HepG2 (cell line): ENCODE measurements around the gene NDST1. TPM values are rescaled to one million over a fixed set of nuclear protein-coding genes. Genes with fewer than 3 reads are reported as not detected.
A peak's percentile ranks its signal among the peaks of the same experiment; 100 is the strongest.

Source experiments
- ATRX ChIP-seq: sonication (generic); formaldehyde crosslinking; IDR thresholded peaks from 2 replicates; pipeline ENCODE4 v1.4.0; 2020; ENCODE audit warnings: missing genetic modification reagents, borderline replicate concordance
- CBX5 ChIP-seq: sonication (generic); formaldehyde crosslinking; IDR thresholded peaks from 2 replicates; pipeline ENCODE4 v1.4.0; 2020; ENCODE audit warnings: missing genetic modification reagents, borderline replicate concordance
- IRF2 ChIP-seq: IDR thresholded peaks from 2 replicates; pipeline ENCODE4 v1.6.1; 2018; ENCODE audit warnings: missing genetic modification reagents, missing compliant biosample characterization
- MIER3 ChIP-seq: IDR thresholded peaks from 2 replicates; pipeline ENCODE4 v1.6.1; 2016; ENCODE audit warnings: missing compliant biosample characterization, borderline replicate concordance
- NR2C2 ChIP-seq: sonication (generic); formaldehyde crosslinking; IDR thresholded peaks from 2 replicates; pipeline ENCODE4 v1.4.0; 2020; ENCODE audit warnings: missing genetic modification reagents, mild to moderate bottlenecking, moderate library complexity, borderline replicate concordance
- RAD21 ChIP-seq: fragments of 450-650 bp; formaldehyde crosslinking; IDR thresholded peaks from 2 replicates; pipeline ENCODE4 v1.5.0; 2020; ENCODE audit warnings: mild to moderate bottlenecking
- RCOR2 ChIP-seq: IDR thresholded peaks from 2 replicates; pipeline ENCODE4 v1.6.1; 2016; ENCODE audit warnings: missing biosample characterization, missing genetic modification reagents
- SAP130 ChIP-seq: IDR thresholded peaks from 2 replicates; pipeline ENCODE4 v1.6.1; 2016; ENCODE audit warnings: low read depth
- SOX13 ChIP-seq, 3 experiments: fragments of 450-650 bp in 1 of 3; sonication (generic) in 1 of 3; formaldehyde crosslinking in 1 of 3; IDR thresholded peaks in 2 of 3; conservative IDR thresholded peaks in 1 of 3; 2 replicates each; pipeline versions ENCODE4 v1.5.0 to v1.6.1; 2016 to 2020; ENCODE audit warnings: antibody characterized with exemption in 1 of 3, mild to moderate bottlenecking in 1 of 3, missing compliant biosample characterization in 1 of 3, missing genetic modification reagents in 1 of 3, moderate library complexity in 1 of 3
- ZKSCAN1 ChIP-seq: fragments of 150-350 bp; IDR thresholded peaks from 2 replicates; pipeline ENCODE4 v1.6.1; 2014; ENCODE audit warnings: low read length
- ZMYM2 ChIP-seq: sonication (generic); formaldehyde crosslinking; IDR thresholded peaks from 2 replicates; pipeline ENCODE4 v1.8.0; 2022; ENCODE audit warnings: mild to moderate bottlenecking, missing genetic modification reagents
- ZNF24 ChIP-seq: fragments of 450-650 bp; IDR thresholded peaks from 2 replicates; pipeline ENCODE4 v1.6.1; 2017; ENCODE audit warnings: antibody characterized with exemption, mild to moderate bottlenecking
- ZNF556 ChIP-seq: sonication (generic); formaldehyde crosslinking; IDR thresholded peaks from 2 replicates; pipeline ENCODE4 v1.4.0; 2020; ENCODE audit warnings: mild to moderate bottlenecking, missing genetic modification reagents, borderline replicate concordance
- ZNF605 ChIP-seq: sonication (generic); formaldehyde crosslinking; IDR thresholded peaks from 2 replicates; pipeline ENCODE4 v1.8.0; 2022; ENCODE audit warnings: mild to moderate bottlenecking, missing genetic modification reagents
- ZNF782 ChIP-seq: sonication (generic); formaldehyde crosslinking; IDR thresholded peaks from 2 replicates; pipeline ENCODE4 v1.4.0; 2020; ENCODE audit warnings: missing genetic modification reagents, mild to moderate bottlenecking, borderline replicate concordance
- polyA plus RNA-seq, 8 experiments: library from polyadenylated mRNA; depleted of rRNA in 3 of 8; stranded (reverse) in 7 of 8; unstranded in 1 of 8; fragments of >200 nt; fragmentation: Illumina TruSeq in 4 of 8; extraction: Trizol in 4 of 8; gene quantifications; 2 replicates each; pipeline versions ENCODE4 v1.2.1 to v1.2.3, GENCODE V29; 2011 to 2016; ENCODE audit warnings: low read depth in 4 of 8, missing spikeins in 1 of 8, mixed read lengths in 1 of 8; ENCODE audit not compliant: insufficient read depth in 1 of 8
- total RNA-seq, 5 experiments: library from RNA; depleted of rRNA; stranded (reverse); fragments of >200 nt; fragmentation: Illumina TruSeq; extraction: Trizol; gene quantifications; 2 replicates each; pipeline ENCODE4 v1.2.3, GENCODE V29; 2016; ENCODE audit warnings: low read depth in 1 of 5
- TF ChIP-seq, protein P1 (sequence below): sonication (generic); formaldehyde crosslinking; IDR thresholded peaks from 2 replicates; pipeline ENCODE4 v1.5.0; 2020; ENCODE audit warnings: mild to moderate bottlenecking, missing genetic modification reagents, moderate library complexity
- TF ChIP-seq, protein P2 (sequence below): IDR thresholded peaks from 2 replicates; pipeline ENCODE4 v1.6.1; 2016; ENCODE audit warnings: control low read depth
- TF ChIP-seq, protein P3 (sequence below): sonication (generic); formaldehyde crosslinking; IDR thresholded peaks from 2 replicates; pipeline ENCODE4 v1.9.0; 2022; ENCODE audit warnings: low read depth, missing genetic modification reagents
- TF ChIP-seq, protein P4 (sequence below): sonication (generic); formaldehyde crosslinking; IDR thresholded peaks from 2 replicates; pipeline ENCODE4 v1.4.0; 2020; ENCODE audit warnings: missing genetic modification reagents, mild to moderate bottlenecking, borderline replicate concordance
- TF ChIP-seq, protein P5 (sequence below): sonication (generic); formaldehyde crosslinking; IDR thresholded peaks from 2 replicates; pipeline ENCODE4 v1.4.0; 2020; ENCODE audit warnings: missing genetic modification reagents, low read depth, mild to moderate bottlenecking, borderline replicate concordance

Gene NDST1
- total and polyA plus RNA-seq, 2 of the 13 experiments (the other 11 are each of a cell fraction or from before 2014, with no cell fraction given), result 23.8 to 26.2 TPM

- TF ChIP-seq IRF2 (CRISPR knock-in tag), result 0 out of 2 replicates have a peak, but pooled peaks have one; percentile 66
- peak; percentile 68; the same call in 1 of the 2 replicates for TF ChIP-seq ZNF605 (CRISPR knock-in tag)
- TF ChIP-seq MIER3 (CRISPR knock-in tag), result peak; percentile 80; the same call in 1 of the 2 replicates
- 0 out of 2 replicates have a peak, but pooled peaks have one; percentile 21 for TF ChIP-seq ZNF24
- TF ChIP-seq SOX13 (IDR thresholded peaks at IDR 0.05), result no peak
- TF ChIP-seq SOX13 (CRISPR knock-in tag; conservative IDR thresholded peaks at IDR 0.05 in 1 of 2, IDR thresholded peaks at IDR 0.05 in 1 of 2), result peak in 1 of 2 experiments; percentile 20; a peak in 1 of 4 replicates
- peak; percentile 52; the same call in 1 of the 2 replicates for TF ChIP-seq ZNF556 (CRISPR knock-in tag)
- TF ChIP-seq ZNF782, result no peak
- TF ChIP-seq, protein P1, sequence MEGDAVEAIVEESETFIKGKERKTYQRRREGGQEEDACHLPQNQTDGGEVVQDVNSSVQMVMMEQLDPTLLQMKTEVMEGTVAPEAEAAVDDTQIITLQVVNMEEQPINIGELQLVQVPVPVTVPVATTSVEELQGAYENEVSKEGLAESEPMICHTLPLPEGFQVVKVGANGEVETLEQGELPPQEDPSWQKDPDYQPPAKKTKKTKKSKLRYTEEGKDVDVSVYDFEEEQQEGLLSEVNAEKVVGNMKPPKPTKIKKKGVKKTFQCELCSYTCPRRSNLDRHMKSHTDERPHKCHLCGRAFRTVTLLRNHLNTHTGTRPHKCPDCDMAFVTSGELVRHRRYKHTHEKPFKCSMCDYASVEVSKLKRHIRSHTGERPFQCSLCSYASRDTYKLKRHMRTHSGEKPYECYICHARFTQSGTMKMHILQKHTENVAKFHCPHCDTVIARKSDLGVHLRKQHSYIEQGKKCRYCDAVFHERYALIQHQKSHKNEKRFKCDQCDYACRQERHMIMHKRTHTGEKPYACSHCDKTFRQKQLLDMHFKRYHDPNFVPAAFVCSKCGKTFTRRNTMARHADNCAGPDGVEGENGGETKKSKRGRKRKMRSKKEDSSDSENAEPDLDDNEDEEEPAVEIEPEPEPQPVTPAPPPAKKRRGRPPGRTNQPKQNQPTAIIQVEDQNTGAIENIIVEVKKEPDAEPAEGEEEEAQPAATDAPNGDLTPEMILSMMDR (CRISPR knock-in tag), result peak; percentile 98
- TF ChIP-seq, protein P2, sequence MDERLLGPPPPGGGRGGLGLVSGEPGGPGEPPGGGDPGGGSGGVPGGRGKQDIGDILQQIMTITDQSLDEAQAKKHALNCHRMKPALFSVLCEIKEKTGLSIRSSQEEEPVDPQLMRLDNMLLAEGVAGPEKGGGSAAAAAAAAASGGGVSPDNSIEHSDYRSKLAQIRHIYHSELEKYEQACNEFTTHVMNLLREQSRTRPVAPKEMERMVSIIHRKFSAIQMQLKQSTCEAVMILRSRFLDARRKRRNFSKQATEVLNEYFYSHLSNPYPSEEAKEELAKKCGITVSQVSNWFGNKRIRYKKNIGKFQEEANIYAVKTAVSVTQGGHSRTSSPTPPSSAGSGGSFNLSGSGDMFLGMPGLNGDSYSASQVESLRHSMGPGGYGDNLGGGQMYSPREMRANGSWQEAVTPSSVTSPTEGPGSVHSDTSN, result 0 out of 2 replicates have a peak, but pooled peaks have one; percentile 36
- no peak for TF ChIP-seq ATRX (CRISPR knock-in tag)
- TF ChIP-seq, protein P3, sequence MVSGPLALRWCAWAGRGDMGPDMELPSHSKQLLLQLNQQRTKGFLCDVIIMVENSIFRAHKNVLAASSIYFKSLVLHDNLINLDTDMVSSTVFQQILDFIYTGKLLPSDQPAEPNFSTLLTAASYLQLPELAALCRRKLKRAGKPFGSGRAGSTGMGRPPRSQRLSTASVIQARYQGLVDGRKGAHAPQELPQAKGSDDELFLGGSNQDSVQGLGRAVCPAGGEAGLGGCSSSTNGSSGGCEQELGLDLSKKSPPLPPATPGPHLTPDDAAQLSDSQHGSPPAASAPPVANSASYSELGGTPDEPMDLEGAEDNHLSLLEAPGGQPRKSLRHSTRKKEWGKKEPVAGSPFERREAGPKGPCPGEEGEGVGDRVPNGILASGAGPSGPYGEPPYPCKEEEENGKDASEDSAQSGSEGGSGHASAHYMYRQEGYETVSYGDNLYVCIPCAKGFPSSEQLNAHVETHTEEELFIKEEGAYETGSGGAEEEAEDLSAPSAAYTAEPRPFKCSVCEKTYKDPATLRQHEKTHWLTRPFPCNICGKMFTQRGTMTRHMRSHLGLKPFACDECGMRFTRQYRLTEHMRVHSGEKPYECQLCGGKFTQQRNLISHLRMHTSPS, result peak; percentile 82
- TF ChIP-seq ZKSCAN1, result 0 out of 2 replicates have a peak, but pooled peaks have one; percentile 43
- TF ChIP-seq NR2C2, result peak; percentile 19; the same call in 1 of the 2 replicates
- TF ChIP-seq, protein P4, sequence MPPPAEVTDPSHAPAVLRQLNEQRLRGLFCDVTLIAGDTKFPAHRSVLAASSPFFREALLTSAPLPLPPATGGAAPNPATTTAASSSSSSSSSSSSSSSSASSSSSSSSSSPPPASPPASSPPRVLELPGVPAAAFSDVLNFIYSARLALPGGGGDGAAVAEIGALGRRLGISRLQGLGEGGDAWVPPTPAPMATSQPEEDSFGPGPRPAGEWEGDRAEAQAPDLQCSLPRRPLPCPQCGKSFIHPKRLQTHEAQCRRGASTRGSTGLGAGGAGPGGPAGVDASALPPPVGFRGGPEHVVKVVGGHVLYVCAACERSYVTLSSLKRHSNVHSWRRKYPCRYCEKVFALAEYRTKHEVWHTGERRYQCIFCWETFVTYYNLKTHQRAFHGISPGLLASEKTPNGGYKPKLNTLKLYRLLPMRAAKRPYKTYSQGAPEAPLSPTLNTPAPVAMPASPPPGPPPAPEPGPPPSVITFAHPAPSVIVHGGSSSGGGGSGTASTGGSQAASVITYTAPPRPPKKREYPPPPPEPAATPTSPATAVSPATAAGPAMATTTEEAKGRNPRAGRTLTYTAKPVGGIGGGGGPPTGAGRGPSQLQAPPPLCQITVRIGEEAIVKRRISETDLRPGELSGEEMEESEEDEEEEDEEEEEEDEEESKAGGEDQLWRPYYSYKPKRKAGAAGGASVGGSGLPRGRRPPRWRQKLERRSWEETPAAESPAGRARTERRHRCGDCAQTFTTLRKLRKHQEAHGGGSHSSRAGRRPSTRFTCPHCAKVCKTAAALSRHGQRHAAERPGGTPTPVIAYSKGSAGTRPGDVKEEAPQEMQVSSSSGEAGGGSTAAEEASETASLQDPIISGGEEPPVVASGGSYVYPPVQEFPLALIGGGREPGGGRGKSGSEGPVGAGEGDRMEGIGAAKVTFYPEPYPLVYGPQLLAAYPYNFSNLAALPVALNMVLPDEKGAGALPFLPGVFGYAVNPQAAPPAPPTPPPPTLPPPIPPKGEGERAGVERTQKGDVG (CRISPR knock-in tag), result peak; percentile 62; the same call in 1 of the 2 replicates
- TF ChIP-seq ZMYM2 (CRISPR knock-in tag), result peak; percentile 67; the same call in 1 of the 2 replicates
- TF ChIP-seq RCOR2 (CRISPR knock-in tag), result peak; percentile 48; the same call in 1 of the 2 replicates
- TF ChIP-seq SAP130 (CRISPR knock-in tag), result peak; percentile 54
- TF ChIP-seq CBX5, result no peak
- peak; percentile 95 for TF ChIP-seq RAD21 (CRISPR knock-in tag)
- TF ChIP-seq, protein P5, sequence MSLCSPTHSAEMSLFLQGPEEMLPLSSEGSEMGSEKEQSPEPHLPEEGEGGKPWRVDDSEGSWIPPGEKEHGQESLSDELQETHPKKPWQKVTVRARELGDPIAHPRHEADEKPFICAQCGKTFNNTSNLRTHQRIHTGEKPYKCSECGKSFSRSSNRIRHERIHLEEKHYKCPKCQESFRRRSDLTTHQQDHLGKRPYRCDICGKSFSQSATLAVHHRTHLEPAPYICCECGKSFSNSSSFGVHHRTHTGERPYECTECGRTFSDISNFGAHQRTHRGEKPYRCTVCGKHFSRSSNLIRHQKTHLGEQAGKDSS (CRISPR knock-in tag), result peak; percentile 73; the same call in 1 of the 2 replicates
Measured at GRCh38 chr5:150544611-150545219, 36.8 kb downstream of the NDST1 start (continued).
